Loucy (cell line): ENCODE measurements around the gene RBM15.

Experiments used
- H2AFZ ChIP-seq: fragments of 200-600 bp; sonication (generic); 2 replicates; pipeline ENCODE4 v1.6.0; 2016; ENCODE audit warnings: antibody characterized with exemption, mild to moderate bottlenecking, low read length, moderate library complexity
- H3F3A ChIP-seq: fragments of 200-600 bp; 2 replicates; pipeline ENCODE4 v1.6.0; 2016; ENCODE audit warnings: antibody characterized with exemption, low read depth, mild to moderate bottlenecking
- H3K27me3 ChIP-seq: fragments of 200-600 bp; sonication (generic); 2 replicates; pipeline ENCODE4 v1.6.1; 2014; ENCODE audit warnings: low read length, mild to moderate bottlenecking; ENCODE audit not compliant: insufficient read depth, poor library complexity, severe bottlenecking
- H3K36me3 ChIP-seq: fragments of 200-600 bp; sonication (generic); 2 replicates; pipeline ENCODE4 v1.6.1; 2016; ENCODE audit warnings: low read length; ENCODE audit not compliant: insufficient read depth
- H3K4me1 ChIP-seq: fragments of 200-600 bp; sonication (generic); 2 replicates; pipeline ENCODE4 v1.5.1; 2014; ENCODE audit warnings: low read length, mild to moderate bottlenecking; ENCODE audit not compliant: insufficient read depth, poor library complexity, severe bottlenecking
- H3K4me2 ChIP-seq: fragments of 200-600 bp; sonication (generic); 2 replicates; pipeline ENCODE4 v1.6.0; 2014; ENCODE audit warnings: antibody characterized with exemption, low read length, low read depth, mild to moderate bottlenecking; ENCODE audit not compliant: poor library complexity, severe bottlenecking
- H3K4me3 ChIP-seq: fragments of 200-600 bp; sonication (generic); 2 replicates; pipeline ENCODE4 v1.5.1; 2014; ENCODE audit warnings: low read length, mild to moderate bottlenecking, mixed read lengths; ENCODE audit not compliant: poor library complexity, severe bottlenecking
- H3K79me2 ChIP-seq: fragments of 200-600 bp; sonication (generic); 2 replicates; pipeline ENCODE4 v1.6.1; 2014; ENCODE audit warnings: low read length; ENCODE audit not compliant: insufficient read depth
- H3K9ac ChIP-seq: fragments of 200-600 bp; sonication (generic); 2 replicates; pipeline ENCODE4 v1.6.0; 2014; ENCODE audit warnings: mild to moderate bottlenecking, low read depth, low read length, moderate library complexity; ENCODE audit not compliant: poor library complexity, severe bottlenecking
- H3K9me2 ChIP-seq: fragments of 200-600 bp; sonication (generic); replicated peaks from 2 replicates; pipeline ENCODE4 v1.6.1; 2016; ENCODE audit warnings: low read depth, low read length, mixed read lengths
- H3K9me3 ChIP-seq: fragments of 200-600 bp; sonication (generic); 2 replicates; pipeline ENCODE4 v1.6.1; 2014; ENCODE audit warnings: mild to moderate bottlenecking, antibody characterized with exemption, low read length, low read depth; ENCODE audit not compliant: insufficient read depth
- H4K20me1 ChIP-seq: fragments of 200-600 bp; sonication (generic); 2 replicates; pipeline ENCODE4 v1.6.0; 2014; ENCODE audit warnings: antibody characterized with exemption, low read length, mild to moderate bottlenecking; ENCODE audit not compliant: insufficient read depth, poor library complexity, severe bottlenecking
- CTCF ChIP-seq: fragments of 200-600 bp; sonication (generic); conservative IDR thresholded peaks from 2 replicates; pipeline ENCODE4 v1.5.1; 2014; ENCODE audit warnings: mild to moderate bottlenecking, antibody characterized with exemption, low read length
- EZH2phosphoT487 ChIP-seq: fragments of 200-600 bp; IDR thresholded peaks from 2 replicates; pipeline ENCODE4 v1.6.1; 2018; ENCODE audit warnings: antibody characterized with exemption, mild to moderate bottlenecking, moderate library complexity, borderline replicate concordance

Gene RBM15

GRCh38 chr1:110300412-110301085, 38.6 kb upstream of the RBM15 start:
- Histone ChIP-seq H3K4me3 (no peak overlapping the region), H3K79me2 (no peaks in the 10 kb centered on the region), H3K27me3 (no peaks in the 10 kb centered on the region), H2AFZ (no peak overlapping the region), H3K36me3 (no peaks in the 10 kb centered on the region), H3K9me2 (no peaks in the 10 kb centered on the region), H3F3A (no peaks in the 10 kb centered on the region), H3K4me2 (no peak overlapping the region), H3K9me3 (no peaks in the 10 kb centered on the region), H4K20me1 (no peaks in the 10 kb centered on the region), H3K4me1 (no peaks in the 10 kb centered on the region), H3K9ac (no peak overlapping the region)
- TF ChIP-seq EZH2phosphoT487, result no peak
- TF ChIP-seq CTCF, result no peak

GRCh38 chr1:110302836-110303235, 36.3 kb upstream of the RBM15 start:
- Histone ChIP-seq H3K9ac (no peak overlapping the region), H3K4me3 (no peak overlapping the region), H3K36me3 (no peaks in the 10 kb centered on the region), H2AFZ (no peak overlapping the region), H3F3A (no peaks in the 10 kb centered on the region), H3K9me3 (no peaks in the 10 kb centered on the region), H3K27me3 (no peaks in the 10 kb centered on the region), H3K4me1 (no peaks in the 10 kb centered on the region), H3K9me2 (no peaks in the 10 kb centered on the region), H3K4me2 (no peak overlapping the region), H3K79me2 (no peaks in the 10 kb centered on the region), H4K20me1 (no peaks in the 10 kb centered on the region)
- TF ChIP-seq EZH2phosphoT487 (no peak), CTCF (no peak)

- Histone ChIP-seq H2AFZ (no peak overlapping the region), H3K27me3 (no peaks in the 10 kb centered on the region), H3K9me3 (no peaks in the 10 kb centered on the region), H3K4me2 (no peak overlapping the region), H4K20me1 (no peaks in the 10 kb centered on the region), H3K9ac (no peak overlapping the region), H3F3A (no peaks in the 10 kb centered on the region), H3K9me2 (no peaks in the 10 kb centered on the region), H3K4me1 (no peaks in the 10 kb centered on the region), H3K36me3 (no peaks in the 10 kb centered on the region), H3K4me3 (no peak overlapping the region), H3K79me2 (no peaks in the 10 kb centered on the region)
- TF ChIP-seq CTCF (no peak), EZH2phosphoT487 (no peak)
Measured at GRCh38 chr1:110305900-110306420, 33.2 kb upstream of the RBM15 start.
